ENCODE results near the gene POGK.

POGK gene

DNA sequence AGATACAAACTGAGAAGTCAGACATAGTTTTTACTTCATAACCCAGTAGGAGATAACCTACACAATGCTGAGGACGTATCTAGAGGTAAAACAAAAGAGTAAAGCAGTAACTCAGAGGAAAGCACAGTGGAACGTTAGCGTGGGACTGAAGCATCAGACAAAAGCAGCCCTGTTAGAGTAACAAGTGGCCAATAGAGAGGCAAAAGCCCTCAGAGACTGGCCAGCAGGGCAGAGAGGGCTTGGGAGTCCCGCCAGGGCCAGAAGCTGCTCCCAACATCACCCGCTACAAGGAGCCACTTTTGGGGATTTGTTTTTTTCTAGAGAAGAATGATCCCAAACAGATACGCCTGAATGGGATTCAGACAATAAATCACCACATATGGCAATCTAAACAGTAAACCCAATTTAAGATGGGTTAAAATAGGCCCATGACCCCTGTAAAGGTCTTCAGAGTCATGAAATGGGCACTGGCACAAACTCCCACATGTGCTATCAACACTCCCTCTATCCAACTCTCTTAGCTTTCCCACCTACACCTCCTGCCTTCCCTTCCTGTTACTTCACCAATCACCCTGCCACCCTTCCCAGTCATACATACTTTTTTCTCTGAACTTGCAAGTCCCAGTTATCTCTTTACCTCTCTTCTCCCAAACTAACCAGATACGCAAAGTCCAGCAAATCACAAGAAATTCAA lies 19.6 kb downstream of the POGK start:
- TF ChIP-seq, protein P1, sequence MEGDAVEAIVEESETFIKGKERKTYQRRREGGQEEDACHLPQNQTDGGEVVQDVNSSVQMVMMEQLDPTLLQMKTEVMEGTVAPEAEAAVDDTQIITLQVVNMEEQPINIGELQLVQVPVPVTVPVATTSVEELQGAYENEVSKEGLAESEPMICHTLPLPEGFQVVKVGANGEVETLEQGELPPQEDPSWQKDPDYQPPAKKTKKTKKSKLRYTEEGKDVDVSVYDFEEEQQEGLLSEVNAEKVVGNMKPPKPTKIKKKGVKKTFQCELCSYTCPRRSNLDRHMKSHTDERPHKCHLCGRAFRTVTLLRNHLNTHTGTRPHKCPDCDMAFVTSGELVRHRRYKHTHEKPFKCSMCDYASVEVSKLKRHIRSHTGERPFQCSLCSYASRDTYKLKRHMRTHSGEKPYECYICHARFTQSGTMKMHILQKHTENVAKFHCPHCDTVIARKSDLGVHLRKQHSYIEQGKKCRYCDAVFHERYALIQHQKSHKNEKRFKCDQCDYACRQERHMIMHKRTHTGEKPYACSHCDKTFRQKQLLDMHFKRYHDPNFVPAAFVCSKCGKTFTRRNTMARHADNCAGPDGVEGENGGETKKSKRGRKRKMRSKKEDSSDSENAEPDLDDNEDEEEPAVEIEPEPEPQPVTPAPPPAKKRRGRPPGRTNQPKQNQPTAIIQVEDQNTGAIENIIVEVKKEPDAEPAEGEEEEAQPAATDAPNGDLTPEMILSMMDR (IDR thresholded peaks at IDR 0.05): no peak

DNA sequence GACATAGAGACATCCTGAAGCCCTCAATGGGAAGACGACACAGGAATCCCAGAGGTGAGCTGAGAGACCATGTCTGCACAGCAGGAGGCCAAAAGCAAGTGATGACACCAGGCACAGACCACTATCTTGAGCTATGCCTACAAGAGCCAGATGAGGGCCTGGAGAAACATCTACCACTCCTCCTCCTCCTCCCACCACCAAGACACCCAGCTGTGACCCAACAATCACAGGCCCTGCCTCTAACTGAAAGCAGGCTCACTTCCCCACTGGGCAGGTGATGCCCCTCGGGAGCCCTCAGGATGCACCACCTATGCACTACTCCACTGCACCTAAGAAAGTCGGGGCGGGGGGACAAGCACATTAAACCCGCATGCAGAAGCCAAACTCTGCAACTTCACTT lies 20.3 kb downstream of the POGK start:
- TF ChIP-seq, protein P1 (IDR thresholded peaks at IDR 0.05): no peak

DNA sequence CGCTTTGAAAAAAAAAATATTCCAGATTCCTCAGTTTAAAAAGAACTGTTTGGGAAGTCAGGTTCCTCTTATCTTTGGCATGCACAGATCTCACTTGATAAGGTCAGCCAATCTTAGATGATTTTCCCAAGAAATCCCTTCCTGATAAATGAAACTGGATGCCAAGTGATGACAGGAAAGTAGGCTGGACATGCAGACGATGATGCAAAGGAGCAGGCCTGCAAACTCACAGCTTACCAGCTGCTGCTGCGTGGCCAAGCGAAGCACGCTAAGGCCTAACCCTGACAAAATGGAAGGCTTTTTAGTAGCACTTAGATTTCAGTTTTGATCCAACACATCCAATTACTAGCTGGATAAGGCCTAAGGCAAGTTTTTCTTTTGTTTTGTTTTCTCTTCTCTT lies 26.7 kb downstream of the POGK start:
- TF ChIP-seq, protein P1 (IDR thresholded peaks at IDR 0.05): no peak

DNA sequence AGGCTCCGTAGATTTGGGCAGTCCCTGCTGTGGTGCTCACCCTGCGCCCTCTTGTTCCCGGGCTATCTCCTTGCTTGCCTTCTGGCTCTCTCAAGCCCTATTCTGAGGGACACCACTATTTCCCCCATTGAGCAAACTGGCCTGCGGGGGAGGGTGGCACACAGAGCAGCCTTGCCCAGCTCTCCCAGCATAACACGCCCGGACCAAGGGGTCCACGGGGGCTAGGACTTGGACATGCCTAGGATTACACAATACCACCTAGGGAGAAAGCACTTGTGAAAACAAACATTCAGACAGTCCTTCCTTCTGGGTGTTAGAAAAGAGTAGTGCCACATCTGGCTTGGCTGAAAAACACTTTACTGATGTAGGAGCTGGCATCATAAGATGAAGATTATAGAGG lies 29.4 kb downstream of the POGK start:
- TF ChIP-seq, protein P1 (IDR thresholded peaks at IDR 0.05): no peak

DNA sequence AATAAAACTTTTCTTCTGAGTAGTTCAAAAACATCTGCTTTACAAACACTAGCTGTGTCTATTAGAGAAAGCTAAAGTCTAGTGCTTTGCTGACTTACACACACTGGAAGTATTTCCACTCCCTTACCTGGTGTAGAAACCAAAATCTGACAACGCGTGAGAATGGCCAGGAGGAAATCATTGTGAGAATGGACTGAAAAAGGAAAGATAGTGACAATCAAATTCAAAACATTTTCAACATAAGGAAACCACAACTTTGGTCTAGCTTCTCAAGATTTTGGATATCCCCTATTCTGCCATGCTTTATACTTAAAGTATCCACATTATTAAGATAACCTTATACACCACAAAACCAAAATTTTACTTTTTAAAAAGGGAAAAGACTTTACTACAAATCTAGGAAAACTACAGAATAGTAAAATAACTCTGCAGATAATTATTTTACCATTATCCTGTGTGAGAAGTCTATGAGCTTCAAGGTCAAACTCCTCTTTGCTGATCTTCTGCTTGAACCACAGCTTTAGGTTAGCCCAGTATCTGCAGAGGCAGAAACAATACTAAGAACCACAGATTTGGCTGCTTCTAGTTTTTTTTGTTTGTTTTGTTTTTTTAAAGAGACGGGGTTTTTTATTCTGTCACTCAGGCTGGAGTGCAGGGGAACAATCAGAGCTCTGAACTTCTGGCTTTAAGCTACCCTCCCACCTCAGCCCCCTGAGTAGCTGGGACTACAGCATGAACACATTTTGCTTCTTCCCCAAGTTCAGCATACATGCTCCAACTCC lies 30.2 kb downstream of the POGK start:
- TF ChIP-seq, protein P1 (IDR thresholded peaks at IDR 0.05): no peak

DNA sequence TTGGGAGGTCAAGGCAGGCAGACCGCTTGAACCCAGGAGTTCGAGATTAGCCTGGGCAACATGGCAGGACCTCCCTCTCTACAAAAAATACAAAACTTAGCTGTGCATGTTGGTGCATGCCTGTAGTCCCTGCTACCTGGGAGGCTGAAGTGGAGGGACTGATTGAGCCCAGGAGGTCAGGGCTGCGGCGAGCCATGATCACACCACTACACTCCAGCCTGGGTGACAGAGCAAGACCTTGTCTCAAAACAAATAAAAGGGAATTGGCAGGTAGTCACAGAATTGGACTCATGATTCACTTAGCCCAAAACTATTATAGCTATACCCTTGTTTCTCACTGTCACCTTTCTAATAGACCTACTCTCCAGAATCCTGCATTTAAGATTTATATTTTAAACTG lies 31.3 kb downstream of the POGK start:
- TF ChIP-seq, protein P1 (IDR thresholded peaks at IDR 0.05): no peak

DNA sequence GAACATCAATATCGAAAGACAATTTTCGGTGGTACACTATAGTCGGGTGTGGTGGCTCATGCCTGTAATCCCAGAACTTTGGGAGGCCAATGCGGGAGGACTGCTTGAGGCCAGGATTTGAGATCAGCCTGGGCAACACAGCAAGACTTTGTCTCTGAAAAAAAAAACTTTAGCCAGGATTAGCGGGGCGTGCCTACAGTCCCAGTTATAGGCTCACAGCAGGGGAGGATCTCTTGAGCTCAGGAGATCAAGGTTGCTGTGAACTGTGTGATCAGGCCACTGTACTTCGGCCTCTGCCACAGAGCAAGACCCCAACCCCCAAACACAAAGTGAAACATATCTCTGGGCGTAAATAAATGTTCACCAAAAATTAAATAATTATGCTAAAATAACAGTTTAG lies 35.2 kb downstream of the POGK start:
- TF ChIP-seq, protein P1 (IDR thresholded peaks at IDR 0.05): no peak

Data from LNCAP (cell line).